HG03378 (cell line): ENCODE measurements around the gene NSG2.
"Not testable (repeated sequence)": the region's sequence is repeated elsewhere in the genome, so short reads cannot be mapped to it uniquely, and the experiment has no call there.

Source experiments
- ATAC-seq: cut with Tn5 transposase; IDR thresholded peaks from one replicate; pipeline ENCODE4 v1.9.1; 2021; ENCODE audit warnings: mild to moderate bottlenecking, moderate library complexity; ENCODE audit not compliant: unreplicated experiment

NSG2 gene

GRCh38 chr5:174098694-174099093 lies 53.2 kb downstream of the NSG2 start:
- no peak for ATAC-seq

- ATAC-seq, result no peak
Observed at GRCh38 chr5:174100490-174100889, 55.0 kb downstream of the NSG2 start.

GRCh38 chr5:174101195-174101730 lies 55.8 kb downstream of the NSG2 start:
- ATAC-seq, result no peak

GRCh38 chr5:174102574-174102973 lies 57.1 kb downstream of the NSG2 start:
- not testable (repeated sequence) for ATAC-seq

GRCh38 chr5:174106997-174107655 lies 61.6 kb downstream of the NSG2 start:
- ATAC-seq, result no peak

- ATAC-seq, result no peak
Observed at GRCh38 chr5:174108745-174109144, 63.2 kb downstream of the NSG2 start.

GRCh38 chr5:174109698-174110260 lies 64.3 kb downstream of the NSG2 start:
- no peak for ATAC-seq

- no peak for ATAC-seq
Observed at GRCh38 chr5:174110310-174110709, 64.8 kb downstream of the NSG2 start.

GRCh38 chr5:174111287-174111973 lies 65.9 kb downstream of the NSG2 start:
- no peak for ATAC-seq

GRCh38 chr5:174115226-174115625 lies 69.7 kb downstream of the NSG2 start:
- ATAC-seq, result no peak

- ATAC-seq, result no peak
Observed at GRCh38 chr5:174118823-174119467, 73.4 kb downstream of the NSG2 start.

GRCh38 chr5:174119468-174119881 lies 74.0 kb downstream of the NSG2 start:
- ATAC-seq, result no peak

- no peak for ATAC-seq
Observed at GRCh38 chr5:174120401-174121005, 75.0 kb downstream of the NSG2 start.

GRCh38 chr5:174134545-174134944 lies 89.0 kb downstream of the NSG2 start:
- ATAC-seq, result no peak

GRCh38 chr5:174139623-174140022 lies 94.1 kb downstream of the NSG2 start:
- no peak for ATAC-seq

GRCh38 chr5:174140452-174141020 lies 95.0 kb downstream of the NSG2 start:
- no peak for ATAC-seq

- ATAC-seq, result no peak
Observed at GRCh38 chr5:174141398-174141797, 95.9 kb downstream of the NSG2 start.

GRCh38 chr5:174145091-174145490 lies 99.6 kb downstream of the NSG2 start:
- ATAC-seq, result no peak

GRCh38 chr5:174145821-174146220 lies 100.3 kb downstream of the NSG2 start:
- ATAC-seq, result no peak

GRCh38 chr5:174146556-174146955 lies 101.0 kb downstream of the NSG2 start:
- no peak for ATAC-seq

- not testable (repeated sequence) for ATAC-seq
Observed at GRCh38 chr5:174147012-174147411, 101.5 kb downstream of the NSG2 start.
